ENCODE data around the gene HELZ2.

DNA sequence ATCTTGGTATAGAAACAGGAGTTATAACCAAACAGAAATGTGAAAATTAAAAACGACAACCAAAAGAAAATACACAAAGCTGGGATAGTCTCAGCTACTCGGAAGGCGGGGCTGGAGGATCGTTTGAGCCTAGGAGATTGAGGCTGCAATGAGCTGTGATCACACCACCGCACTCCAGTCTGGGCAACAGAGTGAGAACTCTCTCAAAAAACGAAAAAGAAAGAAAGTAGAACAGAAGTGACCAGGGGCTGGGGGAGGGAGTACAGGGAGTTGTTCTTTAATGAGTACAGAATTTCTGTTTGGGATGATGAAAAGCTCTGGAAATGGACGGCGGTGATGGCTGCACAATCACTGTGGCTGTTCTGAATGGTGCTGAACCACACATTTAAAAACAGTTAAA is 47.0 kb upstream of the HELZ2 start:
- TF ChIP-seq ZNF155 (tag by site-specific recombination; IDR thresholded peaks at IDR 0.05) (no peak), OSR2 (tag by site-specific recombination; IDR thresholded peaks at IDR 0.05) (no peak)
- TF ChIP-seq, protein P1, sequence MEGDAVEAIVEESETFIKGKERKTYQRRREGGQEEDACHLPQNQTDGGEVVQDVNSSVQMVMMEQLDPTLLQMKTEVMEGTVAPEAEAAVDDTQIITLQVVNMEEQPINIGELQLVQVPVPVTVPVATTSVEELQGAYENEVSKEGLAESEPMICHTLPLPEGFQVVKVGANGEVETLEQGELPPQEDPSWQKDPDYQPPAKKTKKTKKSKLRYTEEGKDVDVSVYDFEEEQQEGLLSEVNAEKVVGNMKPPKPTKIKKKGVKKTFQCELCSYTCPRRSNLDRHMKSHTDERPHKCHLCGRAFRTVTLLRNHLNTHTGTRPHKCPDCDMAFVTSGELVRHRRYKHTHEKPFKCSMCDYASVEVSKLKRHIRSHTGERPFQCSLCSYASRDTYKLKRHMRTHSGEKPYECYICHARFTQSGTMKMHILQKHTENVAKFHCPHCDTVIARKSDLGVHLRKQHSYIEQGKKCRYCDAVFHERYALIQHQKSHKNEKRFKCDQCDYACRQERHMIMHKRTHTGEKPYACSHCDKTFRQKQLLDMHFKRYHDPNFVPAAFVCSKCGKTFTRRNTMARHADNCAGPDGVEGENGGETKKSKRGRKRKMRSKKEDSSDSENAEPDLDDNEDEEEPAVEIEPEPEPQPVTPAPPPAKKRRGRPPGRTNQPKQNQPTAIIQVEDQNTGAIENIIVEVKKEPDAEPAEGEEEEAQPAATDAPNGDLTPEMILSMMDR (tag by site-specific recombination; IDR thresholded peaks at IDR 0.05), result no peak
- TF ChIP-seq, protein P2, sequence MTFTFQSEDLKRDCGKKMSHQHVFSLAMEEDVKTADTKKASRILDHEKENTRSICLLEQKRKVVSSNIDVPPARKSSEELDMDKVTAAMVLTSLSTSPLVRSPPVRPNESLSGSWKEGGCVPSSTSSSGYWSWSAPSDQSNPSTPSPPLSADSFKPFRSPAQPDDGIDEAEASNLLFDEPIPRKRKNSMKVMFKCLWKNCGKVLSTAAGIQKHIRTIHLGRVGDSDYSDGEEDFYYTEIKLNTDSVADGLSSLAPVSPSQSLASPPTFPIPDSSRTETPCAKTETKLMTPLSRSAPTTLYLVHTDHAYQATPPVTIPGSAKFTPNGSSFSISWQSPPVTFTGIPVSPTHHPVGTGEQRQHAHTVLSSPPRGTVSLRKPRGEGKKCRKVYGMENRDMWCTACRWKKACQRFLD (tag by site-specific recombination; IDR thresholded peaks at IDR 0.05), result no peak

Measured in HEK293 (cell line).